ENCODE data around the gene NRCAM.
"Not testable (repeated sequence)": the region's sequence is repeated elsewhere in the genome, so short reads cannot be mapped to it uniquely, and the experiment has no call there.

DNA sequence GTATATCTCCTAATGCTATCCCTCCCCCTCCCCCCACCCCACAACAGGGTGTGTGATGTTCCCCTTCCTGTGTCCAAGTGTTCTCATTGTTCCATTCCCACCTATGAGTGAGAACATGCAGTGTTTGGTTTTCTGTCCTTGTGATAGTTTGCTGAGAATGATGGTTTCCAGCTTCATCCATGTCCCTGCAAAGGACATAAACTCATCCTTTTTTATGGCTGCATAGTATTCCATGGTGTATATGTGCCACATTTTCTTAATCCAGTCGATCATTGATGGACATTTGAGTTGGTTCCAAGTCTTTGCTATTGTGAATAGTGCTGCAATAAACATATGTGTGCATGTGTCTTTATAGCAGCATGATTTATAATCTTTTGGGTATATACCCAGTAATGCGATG lies 68.5 kb downstream of the NRCAM start:
- TF ChIP-seq, protein P1, sequence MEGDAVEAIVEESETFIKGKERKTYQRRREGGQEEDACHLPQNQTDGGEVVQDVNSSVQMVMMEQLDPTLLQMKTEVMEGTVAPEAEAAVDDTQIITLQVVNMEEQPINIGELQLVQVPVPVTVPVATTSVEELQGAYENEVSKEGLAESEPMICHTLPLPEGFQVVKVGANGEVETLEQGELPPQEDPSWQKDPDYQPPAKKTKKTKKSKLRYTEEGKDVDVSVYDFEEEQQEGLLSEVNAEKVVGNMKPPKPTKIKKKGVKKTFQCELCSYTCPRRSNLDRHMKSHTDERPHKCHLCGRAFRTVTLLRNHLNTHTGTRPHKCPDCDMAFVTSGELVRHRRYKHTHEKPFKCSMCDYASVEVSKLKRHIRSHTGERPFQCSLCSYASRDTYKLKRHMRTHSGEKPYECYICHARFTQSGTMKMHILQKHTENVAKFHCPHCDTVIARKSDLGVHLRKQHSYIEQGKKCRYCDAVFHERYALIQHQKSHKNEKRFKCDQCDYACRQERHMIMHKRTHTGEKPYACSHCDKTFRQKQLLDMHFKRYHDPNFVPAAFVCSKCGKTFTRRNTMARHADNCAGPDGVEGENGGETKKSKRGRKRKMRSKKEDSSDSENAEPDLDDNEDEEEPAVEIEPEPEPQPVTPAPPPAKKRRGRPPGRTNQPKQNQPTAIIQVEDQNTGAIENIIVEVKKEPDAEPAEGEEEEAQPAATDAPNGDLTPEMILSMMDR (conservative IDR thresholded peaks at IDR 0.05): not testable (repeated sequence)
- not testable (repeated sequence) for TF ChIP-seq EZH2 (IDR thresholded peaks at IDR 0.05; ENCODE audit: low read depth)

Measured in PC-9 (cell line).